ENCODE results near the gene ANKRD55. TPM values are rescaled to one million over a fixed set of nuclear protein-coding genes. Genes with fewer than 3 reads are reported as not detected.
A peak's percentile ranks its signal among the peaks of the same experiment; 100 is the strongest.

The ANKRD55 gene
- total RNA-seq, 2 donors from 2014 or later, result 3.7 to 6.4 TPM

GRCh38 chr5:56077796-56078233 is 155.3 kb downstream of the ANKRD55 start:
- no peak for DNase-seq (ENCODE audit: low spot score in 2 of 2)
- no peak for ATAC-seq
- H3K27ac Mint-ChIP-seq, result no peak overlapping the region
- peaks cover 5 to 6% of the 10 kb centered on the region in 2 donors for H3K9me3 Mint-ChIP-seq
- H3K36me3 Mint-ChIP-seq, result peaks cover 0 to 6% of the 10 kb centered on the region in 2 donors

DNA sequence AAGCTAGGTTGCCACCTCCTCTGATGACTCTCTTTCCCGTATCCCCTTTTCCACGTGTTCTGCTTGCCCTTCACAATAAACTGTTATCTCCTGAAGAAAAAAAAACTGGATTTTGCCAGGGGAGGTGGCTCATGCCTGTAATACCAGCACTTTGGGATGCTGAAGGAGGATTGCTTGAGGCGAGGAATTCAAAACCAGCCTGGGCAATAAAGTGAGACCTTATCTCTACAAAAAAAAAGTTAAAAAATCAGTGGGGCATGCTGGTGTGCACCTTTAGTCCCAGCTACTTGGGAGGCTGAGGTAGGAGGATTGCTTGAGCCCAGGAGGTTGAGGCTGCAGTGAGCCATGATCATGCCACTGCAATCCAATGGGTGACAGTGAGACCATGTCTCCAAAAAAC is 156.6 kb downstream of the ANKRD55 start:
- ATAC-seq, result no peak

DNA sequence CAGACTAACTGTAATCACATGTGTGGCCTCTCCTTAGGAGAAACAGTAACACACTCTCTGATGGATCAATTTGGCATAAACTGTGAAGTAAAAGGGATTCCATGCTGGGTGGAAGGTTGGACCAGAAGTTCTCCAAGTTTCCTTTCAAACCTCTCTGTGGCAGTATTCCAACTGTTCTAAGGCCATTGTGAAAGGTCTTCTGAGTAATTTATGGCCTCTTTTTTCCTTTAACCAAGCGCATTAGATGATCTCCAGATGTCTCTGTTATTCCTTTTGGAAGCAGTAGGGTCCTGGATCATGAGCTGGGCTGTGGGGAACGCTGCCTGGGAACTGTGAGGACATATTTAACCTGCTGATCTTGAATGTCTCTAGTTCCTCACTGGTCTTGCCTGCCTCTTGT is 157.8 kb downstream of the ANKRD55 start:
- Mint-ChIP-seq H3K27ac (no peak overlapping the region), H3K36me3 (no peaks in the 10 kb centered on the region), H3K9me3 (no peaks in the 10 kb centered on the region)
- ATAC-seq (no peak), DNase-seq (ENCODE audit: low spot score in 2 of 2) (no peak)

More for the DNA sequence above, 156.6 kb downstream of the ANKRD55 start:
- Mint-ChIP-seq H3K36me3 (no peaks in the 10 kb centered on the region), H3K27ac (no peak overlapping the region), H3K9me3 (no peaks in the 10 kb centered on the region)
- no peak for DNase-seq (ENCODE audit: low spot score in 2 of 2)

- ATAC-seq (peak; percentile 24 to 30), DNase-seq (ENCODE audit: low spot score in 2 of 2) (no peak)
- no peak overlapping the region for H3K27ac Mint-ChIP-seq
- H3K9me3 Mint-ChIP-seq, result no peaks in the 10 kb centered on the region
- H3K36me3 Mint-ChIP-seq, result no peaks in the 10 kb centered on the region
Measured at GRCh38 chr5:56072863-56073766, 160.0 kb downstream of the ANKRD55 start.

- ATAC-seq, result peak in 1 of 2 donors; percentile 9
- no peaks in the 10 kb centered on the region for H3K9me3 Mint-ChIP-seq
- H3K36me3 Mint-ChIP-seq, result no peaks in the 10 kb centered on the region
- no peak for DNase-seq (ENCODE audit: low spot score in 2 of 2)
- peak overlapping the region in 1 of 2 donors; percentile 75 for H3K27ac Mint-ChIP-seq
Measured at GRCh38 chr5:56071470-56071869, 161.7 kb downstream of the ANKRD55 start.

DNA sequence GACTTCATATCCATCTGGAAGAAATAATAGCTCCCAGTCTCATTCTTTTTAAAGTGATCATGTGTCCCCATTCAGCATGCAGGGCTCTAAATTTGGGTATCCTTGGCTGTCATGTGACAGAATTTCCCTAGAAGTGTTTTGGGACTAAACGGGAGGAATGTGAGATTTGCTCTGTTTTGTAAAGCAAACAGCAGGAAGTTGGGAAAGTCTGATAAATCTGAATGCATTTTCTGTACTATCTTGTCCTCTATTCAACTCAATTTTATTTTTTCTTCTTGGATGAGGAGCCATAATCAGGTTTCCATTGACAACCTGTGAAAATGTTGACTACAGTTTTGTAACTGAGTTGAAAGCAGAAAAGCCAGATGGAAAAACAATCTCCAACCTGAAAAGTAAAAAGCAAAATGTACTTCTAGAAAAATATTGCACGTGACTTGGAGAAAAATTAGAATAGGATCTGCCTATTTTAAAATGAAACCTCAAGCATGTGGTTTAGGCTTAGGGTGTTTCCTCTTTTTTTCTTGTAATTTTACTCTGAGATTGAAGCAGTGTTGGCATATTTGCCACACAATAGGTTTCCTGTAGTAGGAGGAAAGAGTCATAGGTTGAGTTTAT is 162.2 kb downstream of the ANKRD55 start:
- Mint-ChIP-seq H3K27ac (peak overlapping the region in 1 of 2 donors; percentile 75), H3K36me3 (no peaks in the 10 kb centered on the region), H3K9me3 (no peaks in the 10 kb centered on the region)
- DNase-seq (ENCODE audit: low spot score in 2 of 2) (no peak), ATAC-seq (peak; percentile 28 to 52)

- H3K36me3 Mint-ChIP-seq, result no peaks in the 10 kb centered on the region
- H3K27ac Mint-ChIP-seq, result no peak overlapping the region
- no peak for DNase-seq (ENCODE audit: low spot score in 2 of 2)
- H3K9me3 Mint-ChIP-seq, result no peaks in the 10 kb centered on the region
- ATAC-seq, result no peak
Measured at GRCh38 chr5:56069652-56070226, 163.4 kb downstream of the ANKRD55 start.

GRCh38 chr5:56066931-56067450 is 166.1 kb downstream of the ANKRD55 start:
- no peak for DNase-seq (ENCODE audit: low spot score in 2 of 2)

DNA sequence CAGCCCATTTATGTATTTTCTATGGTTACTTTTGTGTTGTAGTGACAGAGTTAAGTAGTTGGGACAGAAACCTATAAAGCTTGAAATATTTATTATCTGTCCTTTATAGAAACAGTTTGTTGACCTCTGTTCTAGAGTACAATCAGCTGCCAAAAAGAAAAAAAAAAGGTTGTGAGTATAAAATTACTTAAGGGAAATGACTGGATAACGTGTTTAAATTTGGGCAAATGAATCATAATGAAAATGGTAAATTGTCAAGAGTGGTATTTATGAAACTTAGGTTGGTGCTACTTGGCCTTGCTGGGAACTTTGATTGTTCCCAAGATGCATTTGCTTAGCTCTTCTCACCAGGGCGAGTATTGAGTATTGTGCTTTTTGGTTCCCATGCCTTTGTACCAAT is 168.1 kb downstream of the ANKRD55 start:
- Mint-ChIP-seq H3K9me3 (no peaks in the 10 kb centered on the region), H3K27ac (no peak overlapping the region), H3K36me3 (no peaks in the 10 kb centered on the region)
- DNase-seq (ENCODE audit: low spot score in 2 of 2), result no peak
- peak; percentile 53 to 68 for ATAC-seq

More at GRCh38 chr5:56066931-56067450, 166.1 kb downstream of the ANKRD55 start:
- Mint-ChIP-seq H3K36me3 (no peaks in the 10 kb centered on the region), H3K27ac (no peak overlapping the region), H3K9me3 (no peaks in the 10 kb centered on the region)
- ATAC-seq, result no peak

- ATAC-seq, result peak; percentile 19 to 64
- Mint-ChIP-seq H3K9me3 (no peaks in the 10 kb centered on the region), H3K36me3 (no peaks in the 10 kb centered on the region), H3K27ac (no peak overlapping the region)
- DNase-seq (ENCODE audit: low spot score in 2 of 2), result peak in 1 of 2 donors; percentile 59
Measured at GRCh38 chr5:56060276-56061110, 172.6 kb downstream of the ANKRD55 start.

- Mint-ChIP-seq H3K36me3 (peaks cover 0 to 5% of the 10 kb centered on the region in 2 donors), H3K27ac (no peak overlapping the region), H3K9me3 (no peaks in the 10 kb centered on the region)
- DNase-seq (ENCODE audit: low spot score in 2 of 2) (no peak), ATAC-seq (no peak)
Measured at GRCh38 chr5:56059854-56060253, 173.3 kb downstream of the ANKRD55 start.

GRCh38 chr5:56056875-56057274 is 176.3 kb downstream of the ANKRD55 start:
- ATAC-seq, result no peak
- peaks cover 0 to 5% of the 10 kb centered on the region in 2 donors for H3K9me3 Mint-ChIP-seq
- H3K36me3 Mint-ChIP-seq, result peaks cover 5 to 22% of the 10 kb centered on the region in 2 donors
- peak overlapping the region in 1 of 2 donors; percentile 95 for H3K27ac Mint-ChIP-seq
- no peak for DNase-seq (ENCODE audit: low spot score in 2 of 2)

- ATAC-seq (no peak), DNase-seq (ENCODE audit: low spot score in 2 of 2) (no peak)
- peaks cover 5 to 22% of the 10 kb centered on the region in 2 donors for H3K36me3 Mint-ChIP-seq
- peaks cover 0 to 5% of the 10 kb centered on the region in 2 donors for H3K9me3 Mint-ChIP-seq
- H3K27ac Mint-ChIP-seq, result peak overlapping the region in 1 of 2 donors; percentile 95
Measured at GRCh38 chr5:56055859-56056258, 177.3 kb downstream of the ANKRD55 start.

GRCh38 chr5:56055287-56055686 is 177.8 kb downstream of the ANKRD55 start:
- Mint-ChIP-seq H3K36me3 (peaks cover 5 to 22% of the 10 kb centered on the region in 2 donors), H3K9me3 (peaks cover 0 to 5% of the 10 kb centered on the region in 2 donors), H3K27ac (peak overlapping the region in 1 of 2 donors; percentile 95)
- DNase-seq (ENCODE audit: low spot score in 2 of 2) (no peak), ATAC-seq (no peak)

- Mint-ChIP-seq H3K27ac (no peak overlapping the region), H3K9me3 (peaks cover 0 to 5% of the 10 kb centered on the region in 2 donors), H3K36me3 (peaks cover 5 to 22% of the 10 kb centered on the region in 2 donors)
- ATAC-seq (no peak), DNase-seq (ENCODE audit: low spot score in 2 of 2) (no peak)
Measured at GRCh38 chr5:56054666-56055065, 178.5 kb downstream of the ANKRD55 start.

GRCh38 chr5:56053363-56053762 is 179.8 kb downstream of the ANKRD55 start:
- DNase-seq (ENCODE audit: low spot score in 2 of 2), result no peak

More at GRCh38 chr5:56053363-56053762, 179.8 kb downstream of the ANKRD55 start:
- H3K27ac Mint-ChIP-seq, result no peak overlapping the region
- peaks cover 0 to 5% of the 10 kb centered on the region in 2 donors for H3K9me3 Mint-ChIP-seq
- ATAC-seq, result no peak
- peaks cover 5 to 22% of the 10 kb centered on the region in 2 donors for H3K36me3 Mint-ChIP-seq

Measured in activated naive CD4-positive, alpha-beta T cell treated with anti-CD3 and anti-CD28 coated beads, Interleukin-2, amount 50 U/mL, for 72 hours (primary cell).